ENCODE measurements around the gene SAFB.

The SAFB gene

GRCh38 chr19:5707576-5708575, 85.0 kb downstream of the SAFB start:
- intact Hi-C loops (cut with DNase I): no loop called here
- peak in 1 of 10 donors; percentile 59 for DNase-seq

- intact Hi-C loops (cut with DNase I): no loop called here
- DNase-seq: no peak
Observed at GRCh38 chr19:5711025-5711424, 88.1 kb downstream of the SAFB start.

- intact Hi-C loops (cut with DNase I): no loop called here
- no peak for DNase-seq
Observed at GRCh38 chr19:5711713-5712161, 88.9 kb downstream of the SAFB start.

- intact Hi-C loops (cut with DNase I): no loop called here
- no peak for DNase-seq
Observed at GRCh38 chr19:5713228-5713627, 90.3 kb downstream of the SAFB start.

- DNase-seq: no peak
- intact Hi-C loops (cut with DNase I): no loop called here
Observed at GRCh38 chr19:5714816-5715215, 91.9 kb downstream of the SAFB start.

GRCh38 chr19:5717215-5717935, 94.5 kb downstream of the SAFB start:
- intact Hi-C loops (cut with DNase I): no loop called here
- DNase-seq: peak in 1 of 10 donors; percentile 31
